ENCODE measurements around the gene NUP93. TPM values are rescaled to one million over a fixed set of nuclear protein-coding genes. Genes with fewer than 3 reads are reported as not detected.

The NUP93 gene
- total and polyA plus RNA-seq, 2 of the 8 experiments (the other 6 are each of a cell fraction or from before 2014, with no cell fraction given), result 147 to 201 TPM

DNA sequence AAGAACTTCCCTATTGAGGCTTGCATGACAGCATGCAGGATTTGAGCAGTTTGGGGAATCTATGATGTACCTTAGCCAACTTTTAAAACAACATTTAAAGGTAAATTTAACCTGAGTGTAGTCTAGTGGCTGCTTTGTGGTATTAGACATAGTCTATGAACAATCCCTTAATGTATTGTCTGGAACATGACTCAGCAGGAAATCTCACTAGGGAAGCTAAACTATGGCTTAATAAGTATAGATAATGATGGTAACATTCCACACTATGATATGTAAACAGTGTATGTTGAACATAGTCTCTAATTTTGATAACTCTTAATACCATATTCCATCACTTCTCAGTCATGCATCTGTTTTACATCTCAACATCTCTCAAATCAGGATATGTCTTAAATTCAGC, 83.0 kb downstream of the NUP93 start:
- CTCF ChIA-PET (ENCODE audit: partially characterized antibody), result interaction anchor here (0.8 to 1.3 kb wide), 2 partner anchors 11 to 20 kb away, joined by 4 read pairs; no protein-coding TSS in a partner anchor
- no peak overlapping the region for H3K23ac ChIP-seq (ENCODE audit: insufficient read length)
- no peak overlapping the region for H3K14ac ChIP-seq (ENCODE audit: insufficient read length)
- H3K4me1 ChIP-seq (replicated peaks in 1 of 4; ENCODE audit: control insufficient read depth in 3 of 4, insufficient read depth in 4 of 4, low read length in 3 of 4), result no peaks in the 10 kb centered on the region
- no peak overlapping the region for H2BK15ac ChIP-seq (ENCODE audit: low read length)
- H2BK5ac ChIP-seq (ENCODE audit: low read depth, low read length), result no peak overlapping the region
- H3K27me3 ChIP-seq (replicated peaks in 1 of 4; ENCODE audit: control insufficient read depth in 3 of 4, extremely low read depth in 1 of 4, insufficient read depth in 3 of 4, low read length in 3 of 4), result no peaks in the 10 kb centered on the region
- H3K9ac ChIP-seq (replicated peaks in 1 of 4; ENCODE audit: extremely low read depth in 1 of 4, low read depth in 3 of 4, low read length in 3 of 4), result no peak overlapping the region; a peak in 1 of 7 replicates
- no peak for TF ChIP-seq TAF1 (IDR thresholded peaks at IDR 0.05; ENCODE audit: low read depth, low read length)
- TF ChIP-seq TBP (IDR thresholded peaks at IDR 0.05; ENCODE audit: low read depth, low read length), result no peak
- no peak for TF ChIP-seq JUN (IDR thresholded peaks at IDR 0.05; ENCODE audit: low read depth, low read length)
- TF ChIP-seq NRF1 (IDR thresholded peaks at IDR 0.05; ENCODE audit: low read depth, low read length), result no peak
- no peak for TF ChIP-seq HDAC2 (IDR thresholded peaks at IDR 0.05; ENCODE audit: borderline replicate concordance in 1 of 2, low read depth in 2 of 2, low read length in 2 of 2)
- no peak for TF ChIP-seq CBX8 (IDR thresholded peaks at IDR 0.05; ENCODE audit: borderline replicate concordance, low read depth, low read length)
- 0 out of 2 replicates have a peak, but pooled peaks have one; percentile 6 for TF ChIP-seq MAFK (IDR thresholded peaks at IDR 0.05; ENCODE audit: low read depth, low read length)
- no peak for TF ChIP-seq FOSL1 (IDR thresholded peaks at IDR 0.05; ENCODE audit: insufficient read depth, low read depth, low read length)
- no peak overlapping the region for H3K27ac ChIP-seq (ENCODE audit: low read depth, low read length)
- H3K4me3 ChIP-seq (ENCODE audit: extremely low read depth in 1 of 4, insufficient read depth in 2 of 4, low read depth in 3 of 4, low read length in 4 of 4), result no peak overlapping the region
- peaks cover 0 to 2% of the 10 kb centered on the region in 2 experiments for H4K20me1 ChIP-seq (replicated peaks in 1 of 2; ENCODE audit: control insufficient read depth in 1 of 2, insufficient read depth in 2 of 2, low read length in 2 of 2)
- H4K91ac ChIP-seq (replicated peaks; ENCODE audit: insufficient read length, low read length), result no peak overlapping the region
- H2BK12ac ChIP-seq (ENCODE audit: low read depth, low read length), result no peak overlapping the region
- H3K56ac ChIP-seq (replicated peaks; ENCODE audit: insufficient read length, low read depth, low read length), result no peak overlapping the region
- H3K79me2 ChIP-seq (ENCODE audit: control insufficient read depth in 1 of 2, insufficient read depth in 2 of 2, low read length in 2 of 2), result peaks cover 0 to 2% of the 10 kb centered on the region in 2 experiments; a peak in 1 of 4 replicates
- no peak overlapping the region for H3K18ac ChIP-seq (ENCODE audit: extremely low read depth, low read length)
- no peak overlapping the region for H4K5ac ChIP-seq (ENCODE audit: insufficient read length, low read depth, low read length)
- H3K4me2 ChIP-seq (ENCODE audit: insufficient read depth in 1 of 2, low read depth in 2 of 2, low read length in 2 of 2), result no peak overlapping the region
- FAIRE-seq (no peak), DNase-seq (ENCODE audit: low read depth in 1 of 2, low spot score in 2 of 2) (no peak)
- H3K4ac ChIP-seq (replicated peaks; ENCODE audit: insufficient read length, low read depth, low read length), result no peak overlapping the region
- H2BK20ac ChIP-seq (ENCODE audit: low read length), result no peak overlapping the region
- H2BK120ac ChIP-seq (replicated peaks; ENCODE audit: low read depth, low read length), result no peak overlapping the region
- H3K79me1 ChIP-seq (ENCODE audit: low read depth, low read length), result peaks cover 2% of the 10 kb centered on the region; the same call in 1 of the 2 replicates
- POLR2A ChIA-PET (ENCODE audit: partially characterized antibody), result no interaction called here
- no peaks in the 10 kb centered on the region; a peak in 4 of 8 replicates for H3K36me3 ChIP-seq (ENCODE audit: control insufficient read depth in 2 of 4, insufficient read depth in 4 of 4, low read length in 3 of 4)
- H3K9me3 ChIP-seq (ENCODE audit: insufficient read depth in 2 of 2, low read depth in 1 of 2, low read length in 1 of 2), result no peaks in the 10 kb centered on the region
- H3K23me2 ChIP-seq (ENCODE audit: low read depth, low read length), result no peaks in the 10 kb centered on the region
- H2AK5ac ChIP-seq (ENCODE audit: low read depth, low read length), result no peak overlapping the region
- no peak overlapping the region for H4K8ac ChIP-seq (ENCODE audit: extremely low read depth, insufficient read depth, low read length)
- no peak overlapping the region for H2AFZ ChIP-seq (ENCODE audit: low read length)

Data from H1 (cell line).